GM18505 (cell line): ENCODE data around the gene ALPG.
"Not testable (repeated sequence)": the region's sequence is repeated elsewhere in the genome, so short reads cannot be mapped to it uniquely, and the experiment has no call there.

Experiments used
- ATAC-seq: cut with Tn5 transposase; IDR thresholded peaks from one replicate; pipeline ENCODE4 v1.9.1; 2021; ENCODE audit not compliant: unreplicated experiment
- POLR2A ChIP-seq: IDR thresholded peaks from 4 replicates; pipeline ENCODE4 v1.6.1; 2011; ENCODE audit warnings: borderline replicate concordance; ENCODE audit not compliant: insufficient read depth, insufficient read length; ENCODE audit errors: extremely low read depth

ALPG gene

DNA sequence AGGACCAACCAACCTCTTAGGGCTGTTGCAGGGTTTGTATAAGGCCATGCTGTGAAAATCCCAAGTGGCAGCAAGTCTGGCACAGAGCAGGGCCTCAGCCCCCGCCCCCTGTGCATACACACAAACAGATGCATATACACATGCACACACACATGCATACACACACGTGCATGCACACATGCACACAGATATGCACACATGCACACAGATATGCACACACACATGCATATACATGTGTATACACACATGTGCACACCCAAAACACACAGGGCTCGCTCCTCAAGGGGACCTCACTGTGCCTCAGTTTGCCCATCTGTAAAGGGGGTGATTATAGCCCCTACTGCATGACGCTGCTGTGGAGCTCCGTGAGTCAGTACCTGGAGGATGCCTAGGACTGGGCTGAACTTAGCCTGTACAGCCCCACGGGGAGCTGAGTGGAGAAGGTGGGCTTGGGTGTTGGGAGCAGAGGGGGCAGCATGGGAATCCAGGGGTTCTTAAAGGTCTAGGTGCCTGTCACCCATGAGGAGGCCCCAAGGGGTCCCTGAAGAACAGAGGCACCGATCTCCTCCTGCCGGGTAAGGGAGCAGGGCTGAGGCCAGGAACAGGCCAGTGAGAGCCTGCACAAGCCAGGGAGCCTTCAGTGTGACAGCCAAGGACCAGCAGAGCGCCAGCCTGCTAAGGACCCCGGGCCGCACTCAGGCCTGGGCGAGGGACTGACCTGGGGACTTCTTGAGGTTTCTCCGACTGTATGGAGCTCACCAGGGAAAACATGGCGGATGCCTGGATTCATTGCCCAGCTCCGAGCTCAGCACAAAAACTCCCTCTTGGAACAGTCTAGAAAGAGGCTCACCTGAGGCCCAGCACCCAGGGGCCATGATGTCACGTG lies 25.3 kb downstream of the ALPG start:
- TF ChIP-seq POLR2A = no peak
- no peak for ATAC-seq

DNA sequence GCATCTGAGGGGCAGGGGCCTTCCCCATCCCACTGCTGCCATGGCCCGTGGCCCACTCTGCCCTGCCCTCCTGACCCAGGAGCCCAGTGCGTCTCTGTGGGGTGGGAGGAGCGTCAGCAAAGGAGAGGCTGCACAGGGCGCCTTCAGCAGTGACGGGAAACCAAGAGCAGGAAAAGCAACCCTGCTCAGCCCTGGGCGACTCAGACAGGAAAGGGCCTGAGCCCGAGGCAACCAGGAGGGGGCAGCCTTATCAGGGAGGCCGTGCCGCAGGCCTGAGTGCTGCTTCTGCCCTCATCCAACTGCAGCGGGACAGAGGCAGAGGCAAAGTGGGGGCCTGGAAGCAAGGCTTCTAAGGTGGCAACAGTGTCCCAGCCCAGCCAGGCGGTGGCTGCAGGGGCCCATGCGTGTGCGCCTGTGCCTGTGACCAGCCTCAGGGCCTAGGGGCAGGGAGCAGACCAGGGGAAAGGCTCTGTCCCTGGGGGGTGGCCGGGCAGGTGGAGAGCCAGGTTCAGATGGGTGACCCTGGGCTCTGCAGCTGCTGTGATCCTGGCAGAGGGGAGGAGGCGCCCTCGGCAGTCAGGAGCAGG lies 26.0 kb downstream of the ALPG start:
- no peak for ATAC-seq
- no peak for TF ChIP-seq POLR2A

GRCh38 chr2:232433622-232434021 lies 27.0 kb downstream of the ALPG start:
- not testable (repeated sequence) for ATAC-seq

GRCh38 chr2:232434091-232434490 lies 27.4 kb downstream of the ALPG start:
- no peak for TF ChIP-seq POLR2A
- no peak for ATAC-seq

- no peak for TF ChIP-seq POLR2A
- ATAC-seq = no peak
These were observed 28.1 kb downstream of the ALPG start for GRCh38 chr2:232434563-232435374.

GRCh38 chr2:232435375-232435648 lies 28.7 kb downstream of the ALPG start:
- TF ChIP-seq POLR2A = no peak
- ATAC-seq = no peak

DNA sequence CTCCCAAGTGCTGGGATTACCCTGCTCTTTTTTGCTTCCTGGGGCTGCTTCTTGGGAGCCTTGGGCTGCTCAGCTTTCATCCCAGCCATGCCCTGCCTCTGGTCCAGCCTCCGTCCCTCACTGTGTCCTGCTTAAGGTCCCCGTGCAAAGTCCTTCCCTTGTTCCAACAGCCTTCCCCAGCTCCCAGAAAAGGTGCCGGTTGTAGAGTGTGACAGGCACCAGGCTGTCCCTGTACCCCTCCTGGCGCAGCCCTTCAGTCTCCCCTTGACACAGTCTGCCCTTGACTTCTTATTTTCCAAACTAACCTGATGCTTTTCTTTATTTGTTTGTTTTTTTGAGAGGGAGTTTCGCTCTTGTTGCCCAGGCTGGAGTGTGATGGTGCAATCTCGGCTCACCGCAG lies 29.2 kb downstream of the ALPG start:
- no peak for TF ChIP-seq POLR2A

DNA sequence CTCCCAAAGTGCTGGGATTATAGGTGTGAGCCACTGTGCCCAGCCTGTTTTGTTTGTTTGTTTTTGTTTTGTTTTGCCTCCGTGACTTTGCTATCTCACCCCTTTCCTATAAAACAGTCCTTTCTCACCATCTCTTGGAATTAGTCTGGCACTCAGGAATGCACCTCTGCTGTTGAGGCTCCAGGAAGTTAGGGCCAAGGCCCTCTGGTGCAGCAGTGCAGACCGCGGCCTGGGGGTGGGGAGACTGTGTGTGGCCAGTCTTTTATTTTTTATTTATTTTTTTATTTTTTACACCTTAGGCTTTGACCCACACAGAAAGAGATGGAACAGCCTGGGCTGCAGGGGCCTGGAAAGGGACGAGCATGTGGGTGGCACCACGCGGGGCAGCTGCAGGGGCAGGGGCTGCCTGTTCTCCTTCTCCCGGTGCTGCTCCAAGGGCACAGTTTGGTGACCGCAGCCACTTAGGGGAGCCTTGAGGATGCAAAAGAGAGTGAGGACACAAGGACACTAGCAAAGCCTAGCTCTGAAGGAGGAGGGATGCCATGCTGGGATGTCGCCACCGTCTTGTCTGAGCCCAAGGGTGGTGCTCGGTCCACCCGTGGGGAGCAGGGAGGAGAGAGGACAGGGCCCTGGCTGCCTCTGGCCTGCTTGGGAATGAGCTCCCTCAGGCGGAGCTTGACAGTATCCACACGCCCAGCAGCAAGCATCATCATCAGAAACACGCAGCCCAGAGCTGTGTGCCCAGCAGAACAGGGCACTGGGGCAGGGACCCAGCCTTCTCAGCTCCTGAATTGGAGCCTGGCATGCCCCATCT lies 29.9 kb downstream of the ALPG start:
- ATAC-seq = no peak
- no peak for TF ChIP-seq POLR2A

More for the DNA sequence above, 29.2 kb downstream of the ALPG start:
- no peak for ATAC-seq

- TF ChIP-seq POLR2A = no peak
- ATAC-seq = no peak
These were observed 30.5 kb downstream of the ALPG start for GRCh38 chr2:232437195-232437571.

GRCh38 chr2:232438091-232438490 lies 31.4 kb downstream of the ALPG start:
- no peak for ATAC-seq
- no peak for TF ChIP-seq POLR2A

DNA sequence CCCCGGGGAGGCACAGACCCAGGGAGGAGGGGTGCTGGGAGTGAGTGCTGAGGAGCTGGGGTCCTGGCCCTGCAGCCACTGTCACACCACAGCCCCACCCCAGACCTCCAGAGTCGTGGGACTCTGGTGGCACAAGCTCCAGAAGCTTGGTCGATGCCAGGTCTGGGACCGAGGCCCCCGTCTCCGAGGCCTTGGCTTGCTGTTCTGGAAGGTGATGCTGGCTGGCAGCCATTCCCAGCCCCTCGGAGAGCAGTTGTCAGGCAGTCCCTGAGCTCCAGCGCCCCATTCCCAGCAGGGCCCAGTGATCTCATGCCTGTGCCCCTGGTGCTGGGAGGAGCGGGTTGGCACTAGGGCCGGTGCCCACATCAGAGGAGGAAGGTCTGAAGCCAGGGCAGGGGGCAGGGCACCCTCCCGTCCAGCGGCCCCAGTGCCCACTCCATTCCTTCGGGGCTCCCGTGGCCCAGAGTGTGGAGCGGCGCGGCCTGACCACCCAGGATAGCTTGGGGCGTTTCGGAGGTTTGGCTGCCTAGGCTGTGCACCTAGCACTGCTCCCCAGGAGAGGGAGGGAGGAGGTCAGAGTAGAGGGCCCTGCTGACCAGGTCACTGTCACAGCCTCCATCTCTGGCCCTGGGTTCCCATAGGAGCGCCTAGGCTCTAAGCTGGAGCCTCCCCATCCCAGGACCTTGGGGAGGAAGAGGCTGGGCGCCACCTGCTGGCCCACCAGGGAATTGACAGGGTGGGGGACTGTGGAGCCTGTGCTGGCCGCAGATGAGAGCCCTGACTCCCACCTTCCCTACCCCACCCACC lies 32.5 kb downstream of the ALPG start:
- ATAC-seq = no peak

DNA sequence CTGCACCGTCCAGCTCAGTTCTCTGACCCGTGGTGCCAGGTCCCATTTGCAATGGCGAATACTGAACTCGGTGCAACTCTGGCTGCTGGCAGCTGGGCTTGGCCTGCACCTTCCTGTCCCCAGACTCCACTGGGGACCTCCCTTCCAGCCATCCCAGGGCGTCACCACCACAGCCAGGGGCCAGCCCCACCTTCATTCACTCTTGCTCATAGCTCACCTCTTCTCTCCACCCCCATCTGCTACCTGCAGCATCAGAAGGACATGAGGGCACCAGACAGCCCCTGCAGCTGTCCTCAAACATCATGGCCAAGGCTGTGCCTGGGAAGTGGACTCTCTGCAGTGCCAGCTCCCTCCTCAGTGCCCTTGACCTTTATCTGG lies 33.1 kb downstream of the ALPG start:
- no peak for ATAC-seq
- TF ChIP-seq POLR2A = no peak

More for the DNA sequence above, 32.5 kb downstream of the ALPG start:
- no peak for TF ChIP-seq POLR2A

DNA sequence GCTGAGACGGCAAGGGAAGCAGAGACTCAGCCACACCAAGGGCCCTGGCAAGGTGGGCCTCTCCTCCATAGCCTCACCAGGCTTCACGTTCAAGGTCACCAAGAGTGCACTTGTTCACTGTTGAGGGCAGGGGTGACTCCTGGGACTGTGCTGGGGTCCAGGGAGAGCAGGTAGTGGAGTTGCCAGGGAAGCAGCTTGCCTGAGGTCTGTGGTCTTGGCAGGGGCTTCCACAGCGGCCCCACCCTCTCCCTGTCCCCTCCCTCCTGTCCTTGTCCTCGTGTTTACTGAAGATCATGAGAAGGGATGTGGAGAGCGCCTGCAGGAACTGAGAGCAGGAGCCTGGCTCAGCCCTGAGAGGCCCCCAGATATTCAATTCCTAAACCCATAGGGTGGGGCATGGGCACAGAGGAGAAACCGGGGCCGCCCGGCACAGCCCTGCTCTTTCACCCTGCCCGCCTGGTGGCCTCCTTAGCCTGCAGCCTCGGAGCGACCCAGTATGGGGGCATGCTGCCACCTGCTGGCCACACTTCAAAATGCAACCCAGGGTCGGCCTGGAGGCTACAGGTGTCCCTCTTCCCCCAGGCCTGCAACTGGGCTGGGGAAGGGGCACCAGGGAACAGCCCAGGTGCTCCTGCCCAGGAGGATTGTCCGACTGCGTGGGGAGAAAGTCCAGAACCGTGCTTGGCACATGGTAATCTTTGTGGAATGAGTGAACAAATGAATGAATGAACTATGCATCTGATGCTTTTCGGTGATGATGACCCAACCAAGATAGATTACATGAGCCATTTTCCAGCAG lies 33.8 kb downstream of the ALPG start:
- peak; percentile 66 for ATAC-seq
